Right lobe of liver (tissue), 4 donors: ENCODE data around the gene TRABD.

Experiments
- CTCF ChIP-seq, 4 donors: fragments of 200-600 bp in 3 of 4; fragments of 450-650 bp in 1 of 4; IDR thresholded peaks; one replicate each; pipeline versions ENCODE4 v1.5.1 to v1.8.0; 2016 to 2022; ENCODE audit warnings: antibody characterized with exemption in 4 of 4, mild to moderate bottlenecking in 2 of 4
- POLR2A ChIP-seq: fragments of 450-650 bp; IDR thresholded peaks from one replicate; pipeline ENCODE4 v1.6.1; 2017; ENCODE audit warnings: antibody characterized with exemption, mild to moderate bottlenecking
- donor health status: DM: no; HTN: no; CAD: no.
- donor health status: DM: no; HTN: no; CAD: no.
- donor health status: DM: no; HTN: yes; CAD: no.

DNA sequence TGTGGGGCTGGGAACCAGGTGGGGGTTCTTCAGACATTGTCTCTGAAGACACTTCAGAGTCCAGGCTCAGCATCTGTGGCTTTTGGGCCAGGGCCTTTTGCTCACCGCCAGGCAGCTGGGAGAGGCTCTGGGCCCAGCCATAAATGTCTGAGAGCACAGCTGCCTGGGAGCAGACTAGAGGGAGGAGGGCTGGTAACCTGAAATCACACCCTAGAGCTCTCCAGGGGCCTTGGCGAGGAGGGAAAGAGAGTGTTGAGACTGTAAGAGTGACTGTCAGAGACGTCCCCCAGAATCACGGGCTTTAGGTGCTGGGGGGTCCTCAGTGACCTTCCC lies 4.1 kb downstream of the TRABD start:
- TF ChIP-seq CTCF (IDR thresholded peaks at IDR 0.05), result no peak
- no peak for TF ChIP-seq POLR2A
